ENCODE results near the gene SKI.

- TF ChIP-seq, protein P1, sequence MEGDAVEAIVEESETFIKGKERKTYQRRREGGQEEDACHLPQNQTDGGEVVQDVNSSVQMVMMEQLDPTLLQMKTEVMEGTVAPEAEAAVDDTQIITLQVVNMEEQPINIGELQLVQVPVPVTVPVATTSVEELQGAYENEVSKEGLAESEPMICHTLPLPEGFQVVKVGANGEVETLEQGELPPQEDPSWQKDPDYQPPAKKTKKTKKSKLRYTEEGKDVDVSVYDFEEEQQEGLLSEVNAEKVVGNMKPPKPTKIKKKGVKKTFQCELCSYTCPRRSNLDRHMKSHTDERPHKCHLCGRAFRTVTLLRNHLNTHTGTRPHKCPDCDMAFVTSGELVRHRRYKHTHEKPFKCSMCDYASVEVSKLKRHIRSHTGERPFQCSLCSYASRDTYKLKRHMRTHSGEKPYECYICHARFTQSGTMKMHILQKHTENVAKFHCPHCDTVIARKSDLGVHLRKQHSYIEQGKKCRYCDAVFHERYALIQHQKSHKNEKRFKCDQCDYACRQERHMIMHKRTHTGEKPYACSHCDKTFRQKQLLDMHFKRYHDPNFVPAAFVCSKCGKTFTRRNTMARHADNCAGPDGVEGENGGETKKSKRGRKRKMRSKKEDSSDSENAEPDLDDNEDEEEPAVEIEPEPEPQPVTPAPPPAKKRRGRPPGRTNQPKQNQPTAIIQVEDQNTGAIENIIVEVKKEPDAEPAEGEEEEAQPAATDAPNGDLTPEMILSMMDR (conservative IDR thresholded peaks at IDR 0.05 in 1 of 2, IDR thresholded peaks at IDR 0.05 in 1 of 2; ENCODE audit: low read depth in 1 of 2, low read length in 2 of 2) = no peak
- no peak for TF ChIP-seq EZH2 (IDR thresholded peaks at IDR 0.05; ENCODE audit: low read length, missing control alignments)
Measured at GRCh38 chr1:2328676-2329455, 100.7 kb downstream of the SKI start.
